LNCAP (cell line): ENCODE data around the gene HCFC1.

ENCODE experiments used
- TF ChIP-seq, protein P1 (sequence below): fragments of 450-650 bp; IDR thresholded peaks from 2 replicates; pipeline ENCODE4 v1.5.1; 2017; ENCODE audit warnings: mild to moderate bottlenecking

The HCFC1 gene

DNA sequence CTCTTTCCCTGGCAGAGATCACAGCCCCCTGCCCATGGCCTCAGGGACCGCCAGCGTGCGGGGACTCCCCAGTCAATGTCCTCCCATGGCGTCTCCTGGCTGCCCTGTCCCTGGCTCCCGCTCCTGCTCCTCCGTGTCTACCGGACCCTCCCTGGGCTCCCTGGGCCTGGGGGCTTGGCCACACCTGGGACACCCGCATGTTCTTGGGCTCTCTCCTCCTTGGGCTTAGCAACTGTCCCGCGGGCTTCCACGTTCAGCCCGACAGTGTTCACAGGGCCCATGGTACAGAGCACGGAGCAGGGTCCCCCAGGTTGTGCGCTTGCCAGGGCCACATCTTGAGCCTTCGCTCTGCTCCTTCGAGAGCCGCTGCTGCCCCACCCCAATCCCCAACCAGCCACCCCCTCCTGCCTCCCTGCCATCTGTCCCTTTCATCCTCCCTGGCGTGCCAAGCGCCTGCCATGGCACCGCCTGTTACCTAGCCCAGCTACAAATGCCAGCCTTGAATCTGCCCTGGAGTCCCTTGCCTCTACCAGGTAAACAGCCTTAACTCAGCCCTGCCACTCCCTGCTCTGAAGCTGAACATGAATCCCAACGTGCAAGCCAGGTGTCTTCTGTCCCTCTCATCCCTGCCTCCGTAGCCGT is 63.3 kb downstream of the HCFC1 start:
- TF ChIP-seq, protein P1, sequence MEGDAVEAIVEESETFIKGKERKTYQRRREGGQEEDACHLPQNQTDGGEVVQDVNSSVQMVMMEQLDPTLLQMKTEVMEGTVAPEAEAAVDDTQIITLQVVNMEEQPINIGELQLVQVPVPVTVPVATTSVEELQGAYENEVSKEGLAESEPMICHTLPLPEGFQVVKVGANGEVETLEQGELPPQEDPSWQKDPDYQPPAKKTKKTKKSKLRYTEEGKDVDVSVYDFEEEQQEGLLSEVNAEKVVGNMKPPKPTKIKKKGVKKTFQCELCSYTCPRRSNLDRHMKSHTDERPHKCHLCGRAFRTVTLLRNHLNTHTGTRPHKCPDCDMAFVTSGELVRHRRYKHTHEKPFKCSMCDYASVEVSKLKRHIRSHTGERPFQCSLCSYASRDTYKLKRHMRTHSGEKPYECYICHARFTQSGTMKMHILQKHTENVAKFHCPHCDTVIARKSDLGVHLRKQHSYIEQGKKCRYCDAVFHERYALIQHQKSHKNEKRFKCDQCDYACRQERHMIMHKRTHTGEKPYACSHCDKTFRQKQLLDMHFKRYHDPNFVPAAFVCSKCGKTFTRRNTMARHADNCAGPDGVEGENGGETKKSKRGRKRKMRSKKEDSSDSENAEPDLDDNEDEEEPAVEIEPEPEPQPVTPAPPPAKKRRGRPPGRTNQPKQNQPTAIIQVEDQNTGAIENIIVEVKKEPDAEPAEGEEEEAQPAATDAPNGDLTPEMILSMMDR = no peak

DNA sequence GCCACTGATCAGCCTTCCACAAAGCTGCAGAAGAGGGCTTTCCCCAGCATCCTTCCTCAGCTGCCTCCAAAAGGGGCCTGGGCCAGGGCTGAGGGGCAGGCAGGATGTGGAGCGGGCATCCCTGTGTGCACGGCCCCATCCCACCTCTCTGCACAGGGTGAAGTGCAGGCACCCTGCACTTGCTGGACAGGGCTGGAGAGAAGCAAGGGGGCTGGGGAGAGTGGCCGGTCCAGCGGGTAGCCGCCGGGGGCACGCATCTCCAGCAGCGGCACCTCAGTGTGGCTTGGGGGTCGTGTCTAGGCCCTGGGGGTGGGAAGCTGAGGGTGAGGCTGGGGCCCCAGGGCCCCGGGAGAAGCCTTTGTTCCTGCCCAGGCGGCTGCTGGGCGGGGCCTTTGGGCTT is 64.2 kb downstream of the HCFC1 start:
- TF ChIP-seq, protein P1 = no peak

DNA sequence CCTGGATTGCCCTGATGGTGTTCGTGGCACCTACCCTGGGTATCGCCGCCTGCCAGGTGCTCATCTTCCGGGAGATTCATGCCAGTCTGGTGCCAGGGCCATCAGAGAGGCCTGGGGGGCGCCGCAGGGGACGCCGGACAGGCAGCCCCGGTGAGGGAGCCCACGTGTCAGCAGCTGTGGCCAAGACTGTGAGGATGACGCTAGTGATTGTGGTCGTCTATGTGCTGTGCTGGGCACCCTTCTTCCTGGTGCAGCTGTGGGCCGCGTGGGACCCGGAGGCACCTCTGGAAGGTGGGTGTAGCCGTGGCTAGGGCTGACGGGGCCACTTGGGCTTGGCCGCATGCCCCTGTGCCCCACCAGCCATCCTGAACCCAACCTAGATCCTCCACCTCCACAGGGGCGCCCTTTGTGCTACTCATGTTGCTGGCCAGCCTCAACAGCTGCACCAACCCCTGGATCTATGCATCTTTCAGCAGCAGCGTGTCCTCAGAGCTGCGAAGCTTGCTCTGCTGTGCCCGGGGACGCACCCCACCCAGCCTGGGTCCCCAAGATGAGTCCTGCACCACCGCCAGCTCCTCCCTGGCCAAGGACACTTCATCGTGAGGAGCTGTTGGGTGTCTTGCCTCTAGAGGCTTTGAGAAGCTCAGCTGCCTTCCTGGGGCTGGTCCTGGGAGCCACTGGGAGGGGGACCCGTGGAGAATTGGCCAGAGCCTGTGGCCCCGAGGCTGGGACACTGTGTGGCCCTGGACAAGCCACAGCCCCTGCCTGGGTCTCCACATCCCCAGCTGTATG is 65.3 kb downstream of the HCFC1 start:
- TF ChIP-seq, protein P1 = no peak

DNA sequence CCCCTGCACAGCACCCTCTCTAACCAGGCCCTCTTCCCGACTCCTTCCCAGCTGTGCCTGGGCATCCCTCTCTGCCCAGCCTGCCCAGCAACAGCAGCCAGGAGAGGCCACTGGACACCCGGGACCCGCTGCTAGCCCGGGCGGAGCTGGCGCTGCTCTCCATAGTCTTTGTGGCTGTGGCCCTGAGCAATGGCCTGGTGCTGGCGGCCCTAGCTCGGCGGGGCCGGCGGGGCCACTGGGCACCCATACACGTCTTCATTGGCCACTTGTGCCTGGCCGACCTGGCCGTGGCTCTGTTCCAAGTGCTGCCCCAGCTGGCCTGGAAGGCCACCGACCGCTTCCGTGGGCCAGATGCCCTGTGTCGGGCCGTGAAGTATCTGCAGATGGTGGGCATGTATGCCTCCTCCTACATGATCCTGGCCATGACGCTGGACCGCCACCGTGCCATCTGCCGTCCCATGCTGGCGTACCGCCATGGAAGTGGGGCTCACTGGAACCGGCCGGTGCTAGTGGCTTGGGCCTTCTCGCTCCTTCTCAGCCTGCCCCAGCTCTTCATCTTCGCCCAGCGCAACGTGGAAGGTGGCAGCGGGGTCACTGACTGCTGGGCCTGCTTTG is 66.0 kb downstream of the HCFC1 start:
- TF ChIP-seq, protein P1 = no peak

DNA sequence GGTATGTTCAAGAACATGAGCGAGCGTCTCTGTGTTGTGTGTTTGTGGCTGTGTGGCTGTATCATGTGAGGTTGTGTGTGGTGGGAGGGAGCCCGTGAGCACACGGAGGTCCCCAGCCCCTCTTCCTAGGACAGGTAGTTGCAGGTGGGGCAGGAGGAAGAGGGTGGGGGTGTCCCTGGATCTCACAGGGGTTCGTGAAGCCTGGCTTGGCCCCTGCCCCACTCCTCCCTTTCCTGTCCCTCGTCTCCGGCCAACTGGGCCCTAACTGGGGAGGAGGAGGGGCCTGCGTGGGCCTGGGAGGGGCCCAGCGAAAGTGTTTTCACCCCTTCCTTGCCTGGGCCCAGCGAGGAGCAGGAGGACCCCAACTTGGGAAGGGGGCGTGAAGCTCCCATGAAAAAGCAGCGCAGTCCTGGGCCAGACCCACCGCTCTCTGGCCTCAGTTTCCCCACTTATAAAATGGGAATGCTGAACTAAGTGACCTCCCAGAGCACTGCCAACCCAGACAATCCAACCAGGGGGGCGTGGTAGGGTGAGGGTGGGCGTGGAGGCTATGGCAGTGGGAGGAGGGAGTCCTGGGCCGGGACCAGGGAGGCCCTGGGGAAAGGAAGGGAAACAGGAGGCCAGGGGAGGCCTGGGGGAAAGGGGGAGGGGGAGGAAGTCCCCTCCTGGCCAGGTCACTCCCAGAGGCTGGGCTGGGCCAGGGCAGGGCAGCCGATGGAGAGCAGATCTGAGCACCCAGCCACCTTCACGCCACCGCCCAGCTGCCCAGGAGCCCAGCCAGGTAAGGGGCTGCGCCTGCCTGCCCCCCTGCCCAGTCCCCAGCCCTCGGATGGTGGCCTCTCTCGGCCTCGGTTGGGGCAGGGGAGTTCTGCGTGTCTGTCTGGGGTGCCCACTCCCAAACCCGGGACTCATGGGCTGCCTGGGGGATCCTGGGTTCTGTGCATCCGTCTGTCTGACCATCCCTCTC is 67.3 kb downstream of the HCFC1 start, which contains the start of gene AVPR2:
Gene AVPR2 (plus strand): TSS at position 683 of the 967 bp plus-strand sequence. CDS start 473 bp downstream, outside the sequence.
- TF ChIP-seq, protein P1 = no peak

DNA sequence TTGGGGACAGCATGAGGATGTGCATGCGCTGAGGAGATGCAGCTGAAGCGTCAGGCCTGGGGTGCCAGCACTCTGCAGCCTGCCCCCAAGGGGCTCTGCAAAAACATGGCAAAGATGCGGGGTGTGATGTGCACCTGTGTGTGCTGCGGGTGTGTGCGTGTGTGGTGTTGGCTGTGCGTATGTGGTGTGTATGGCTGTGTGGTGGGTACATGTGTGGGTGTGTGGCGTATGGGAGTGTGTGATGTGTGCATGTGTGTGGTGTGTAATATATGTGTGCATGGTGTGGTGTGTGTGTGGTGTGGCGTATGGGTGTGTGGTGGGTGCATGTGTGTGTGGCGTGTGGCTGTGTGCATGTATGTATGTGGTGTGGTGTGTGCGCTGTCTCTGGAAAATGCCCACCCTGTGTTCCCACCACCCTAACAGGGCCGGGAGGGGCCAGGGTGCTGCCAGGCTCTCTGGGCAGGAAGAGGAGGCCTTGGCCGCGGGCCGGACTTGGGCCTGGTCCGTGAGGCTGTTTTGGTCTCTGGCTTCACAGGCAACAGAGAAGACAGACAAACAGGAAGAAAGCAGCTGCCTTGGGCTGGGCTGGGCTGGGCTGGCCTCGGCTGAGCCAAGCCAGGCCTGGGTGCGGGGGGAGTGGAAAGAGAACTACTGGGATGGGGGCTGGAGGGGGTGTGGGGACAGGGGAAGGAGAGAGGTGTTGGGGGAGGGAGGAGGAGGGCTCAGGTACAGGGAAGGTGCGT is 68.2 kb downstream of the HCFC1 start:
- TF ChIP-seq, protein P1 = no peak
